GM19452 (cell line): Measurements from ENCODE around the gene HSD11B2.

Source experiments
- ATAC-seq: cut with Tn5 transposase; IDR thresholded peaks from one replicate; pipeline ENCODE4 v1.9.1; 2021; ENCODE audit not compliant: unreplicated experiment

The HSD11B2 gene

DNA sequence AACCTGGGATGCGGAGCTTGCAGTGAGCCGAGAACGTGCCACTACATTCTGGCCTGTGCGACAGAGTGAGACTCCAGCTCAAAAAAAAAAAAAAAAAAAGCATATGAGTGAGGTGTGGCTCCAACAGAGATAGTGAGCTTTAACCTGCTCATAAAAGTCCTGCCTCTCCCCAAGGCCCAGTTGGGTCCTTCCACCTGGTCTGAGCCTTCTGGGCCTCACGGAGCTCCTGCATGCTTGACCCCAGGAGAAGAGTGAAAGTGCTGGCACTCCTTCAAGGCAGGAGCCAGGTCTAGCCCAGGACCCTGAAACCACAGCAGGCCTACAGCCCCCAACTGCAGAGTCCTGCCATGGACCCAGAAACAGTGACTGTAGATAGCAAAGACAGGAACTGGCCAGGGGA lies 17.7 kb downstream of the HSD11B2 start:
- ATAC-seq = no peak

DNA sequence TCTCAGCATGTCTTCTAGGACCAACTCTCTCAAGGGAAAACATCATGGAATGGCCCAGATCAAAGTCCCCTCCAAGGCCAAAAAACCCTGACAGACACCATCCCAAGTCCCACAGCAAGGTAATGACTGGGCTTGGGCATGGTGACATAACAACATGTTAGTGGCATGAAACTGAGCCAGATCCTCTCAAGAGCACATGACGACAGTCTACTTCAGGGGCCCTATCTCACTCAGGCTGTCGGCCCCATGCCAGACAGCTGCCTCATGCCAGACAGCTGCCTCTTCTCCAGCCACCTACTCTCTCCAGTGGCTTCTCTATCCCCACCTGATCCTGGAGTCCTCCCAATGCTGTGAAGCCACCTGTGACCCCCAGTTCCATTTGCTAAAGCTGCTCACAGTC lies 18.4 kb downstream of the HSD11B2 start:
- no peak for ATAC-seq

DNA sequence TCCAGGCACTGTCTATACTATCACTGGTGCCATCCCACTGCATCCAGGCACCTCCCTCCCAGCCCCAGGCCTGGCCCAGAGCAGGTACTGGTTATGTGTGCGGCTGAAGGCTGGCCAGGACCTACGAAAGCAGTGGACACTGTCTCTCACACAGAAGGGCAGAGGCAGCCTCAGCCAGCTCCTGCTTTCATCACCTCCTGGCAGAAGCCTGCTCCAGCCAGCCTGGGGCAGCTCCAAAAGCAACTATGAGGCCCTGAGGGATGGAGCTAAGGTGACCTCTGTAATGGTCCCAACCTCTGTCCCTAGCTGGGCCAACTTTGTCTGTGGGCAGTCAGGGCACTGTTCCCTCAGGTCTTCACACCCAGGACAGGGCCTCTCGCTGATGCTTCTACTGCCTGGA lies 18.8 kb downstream of the HSD11B2 start:
- ATAC-seq = no peak

DNA sequence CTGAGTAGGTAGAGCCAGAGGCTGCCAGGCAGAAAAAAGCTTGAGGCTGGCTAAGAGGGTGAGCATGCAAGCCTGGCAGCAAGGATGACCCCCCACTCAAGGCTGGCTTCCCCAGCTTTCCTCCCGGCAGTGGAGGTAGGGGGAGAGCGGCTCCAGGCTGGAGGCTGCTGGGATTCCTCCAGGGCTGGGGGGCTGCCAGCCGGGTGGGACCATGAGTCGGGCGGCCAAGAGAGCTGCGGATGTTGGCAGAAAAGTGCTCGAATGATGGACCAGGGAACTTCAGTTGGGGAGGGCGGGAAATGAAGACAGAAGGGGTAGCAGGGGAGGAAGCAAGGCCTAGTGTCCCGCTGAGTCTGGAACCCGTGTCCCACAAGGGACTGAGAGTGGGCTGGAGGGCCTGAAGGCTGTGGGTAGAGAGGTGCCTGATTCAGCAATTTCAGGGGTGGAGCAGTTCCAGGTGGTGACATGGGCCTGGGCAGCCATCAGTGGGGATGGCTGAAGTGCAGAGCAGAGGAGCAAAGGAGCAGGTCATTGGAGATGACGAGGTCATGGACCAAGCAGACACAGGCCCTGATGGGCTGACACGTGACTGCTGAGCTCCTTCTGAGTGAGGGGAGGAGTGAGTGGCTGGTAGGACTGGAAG lies 20.3 kb downstream of the HSD11B2 start:
- no peak for ATAC-seq

DNA sequence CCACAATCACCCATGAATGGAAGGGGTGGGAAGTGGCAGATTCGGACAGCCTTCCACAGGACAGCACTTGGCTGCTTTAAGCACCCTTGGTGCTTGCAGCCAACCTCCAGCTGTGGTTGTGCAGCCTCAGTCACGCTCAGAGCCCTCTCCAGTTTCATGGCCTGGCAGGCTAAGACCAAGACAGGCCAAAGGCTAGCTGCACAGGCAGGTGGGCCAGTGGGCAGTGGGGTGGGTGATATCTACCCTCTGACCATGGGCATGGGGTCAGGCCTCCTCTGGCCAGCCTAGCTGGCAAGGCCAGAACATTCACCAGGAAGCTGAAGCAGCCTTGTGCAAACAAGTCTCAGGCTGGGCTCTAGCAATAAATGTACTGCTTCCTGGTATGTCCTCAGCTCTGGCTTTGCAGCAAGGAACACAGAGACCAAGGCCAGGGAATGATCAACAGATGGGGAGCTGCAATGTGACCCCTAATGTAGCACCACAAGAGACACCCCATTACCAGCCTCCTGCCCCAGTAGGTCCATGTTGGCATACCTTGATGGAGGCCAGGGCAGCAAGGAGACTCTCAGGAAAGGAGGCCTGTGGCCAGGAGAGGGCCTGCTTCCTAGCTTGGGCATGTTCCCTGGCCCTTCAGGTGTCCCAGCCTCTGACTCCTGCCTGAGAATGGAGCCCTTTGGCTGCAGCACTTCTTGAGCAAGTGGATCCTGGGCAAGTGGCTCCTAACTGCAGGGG lies 20.9 kb downstream of the HSD11B2 start:
- ATAC-seq = no peak

DNA sequence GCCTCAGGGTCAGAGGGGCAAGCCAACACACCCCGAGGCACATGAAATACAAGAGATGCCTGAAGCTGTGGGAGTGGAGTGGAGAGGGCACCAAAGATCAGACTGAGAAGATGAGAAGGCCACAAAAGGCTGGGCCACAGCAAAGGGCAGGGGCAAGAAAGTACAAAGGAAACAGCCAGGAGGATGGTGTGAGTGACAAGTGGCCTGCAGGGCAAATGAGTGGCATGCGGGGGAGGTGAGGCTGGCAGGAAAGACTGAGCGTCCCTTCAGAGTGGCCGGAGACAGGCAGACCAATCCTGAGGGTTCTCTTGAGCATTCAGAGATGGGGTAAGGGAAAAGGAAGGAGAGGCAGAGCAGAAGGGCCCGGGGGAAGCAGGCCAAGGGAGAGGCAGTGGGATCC lies 23.2 kb downstream of the HSD11B2 start:
- ATAC-seq = no peak

DNA sequence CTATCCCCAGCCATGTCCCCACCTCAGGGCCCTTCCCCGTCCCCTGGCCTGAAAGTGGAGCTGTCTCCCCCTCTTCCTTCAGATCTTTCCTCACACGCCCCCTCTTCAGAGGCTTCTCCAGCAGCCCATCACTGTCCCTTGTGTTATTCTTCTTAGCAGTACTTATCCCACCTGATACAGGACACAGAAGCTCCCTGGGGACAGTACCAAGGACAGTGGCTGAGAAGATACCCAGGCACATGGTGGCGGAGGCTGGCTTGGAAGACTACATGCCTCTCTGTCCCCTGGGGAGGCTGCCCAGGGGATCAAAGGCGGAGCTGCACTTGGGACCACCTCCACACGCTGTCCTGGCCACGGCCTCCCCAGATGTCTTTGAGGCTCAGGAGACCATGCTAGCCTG lies 23.9 kb downstream of the HSD11B2 start:
- ATAC-seq = no peak

DNA sequence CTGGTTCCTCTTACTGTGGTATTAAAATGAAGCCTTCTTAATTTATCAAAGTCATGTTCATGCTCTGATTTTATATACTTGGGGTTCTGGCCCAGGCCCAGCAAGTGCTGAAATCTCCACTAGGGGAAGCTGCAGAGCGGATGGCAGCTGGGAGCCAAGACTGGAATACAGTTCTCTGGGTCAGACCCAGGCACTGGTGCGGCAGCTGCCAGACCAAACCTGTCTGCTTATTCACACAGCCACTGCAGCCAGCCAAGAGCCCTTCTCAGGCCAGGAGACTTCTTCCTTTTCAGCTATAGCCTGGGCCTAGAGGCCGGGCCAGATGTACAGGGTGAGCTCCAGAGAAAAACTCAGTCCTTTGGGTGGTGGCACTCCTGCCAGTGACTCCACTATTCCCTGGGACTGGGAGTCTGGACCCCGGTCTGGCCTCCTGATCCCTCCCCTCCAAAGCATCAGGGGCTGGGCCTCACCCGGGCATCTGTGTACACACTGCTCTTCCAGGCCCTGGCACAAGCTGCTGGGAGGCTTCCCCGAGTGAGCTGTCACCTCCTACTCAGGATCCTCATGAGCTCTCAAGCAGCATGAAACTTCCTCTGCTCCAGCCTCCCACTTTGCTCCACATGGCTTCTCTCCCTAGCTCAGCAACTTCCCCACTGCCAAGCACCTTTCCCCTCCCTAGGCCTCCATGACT lies 25.6 kb downstream of the HSD11B2 start:
- ATAC-seq = no peak

DNA sequence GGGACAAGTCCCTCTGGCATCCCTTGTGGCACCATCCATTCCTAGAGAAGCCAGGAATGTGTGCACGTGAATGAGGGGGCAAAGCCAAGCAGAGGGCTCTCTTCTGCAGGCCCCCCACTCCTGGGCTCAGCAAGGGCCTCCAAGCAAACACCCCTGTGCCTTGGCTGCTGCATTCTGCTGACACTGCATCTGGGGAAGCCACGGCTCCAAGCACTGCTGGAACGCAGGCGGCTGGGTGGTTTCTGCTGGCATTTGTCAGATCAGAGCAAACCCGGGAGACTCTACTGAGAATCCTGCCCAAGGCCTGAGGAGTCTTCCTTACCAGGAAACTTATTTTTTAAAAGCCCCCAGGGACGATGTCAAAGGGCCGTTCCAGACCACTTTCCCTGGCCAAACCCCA lies 26.7 kb downstream of the HSD11B2 start:
- ATAC-seq = no peak

DNA sequence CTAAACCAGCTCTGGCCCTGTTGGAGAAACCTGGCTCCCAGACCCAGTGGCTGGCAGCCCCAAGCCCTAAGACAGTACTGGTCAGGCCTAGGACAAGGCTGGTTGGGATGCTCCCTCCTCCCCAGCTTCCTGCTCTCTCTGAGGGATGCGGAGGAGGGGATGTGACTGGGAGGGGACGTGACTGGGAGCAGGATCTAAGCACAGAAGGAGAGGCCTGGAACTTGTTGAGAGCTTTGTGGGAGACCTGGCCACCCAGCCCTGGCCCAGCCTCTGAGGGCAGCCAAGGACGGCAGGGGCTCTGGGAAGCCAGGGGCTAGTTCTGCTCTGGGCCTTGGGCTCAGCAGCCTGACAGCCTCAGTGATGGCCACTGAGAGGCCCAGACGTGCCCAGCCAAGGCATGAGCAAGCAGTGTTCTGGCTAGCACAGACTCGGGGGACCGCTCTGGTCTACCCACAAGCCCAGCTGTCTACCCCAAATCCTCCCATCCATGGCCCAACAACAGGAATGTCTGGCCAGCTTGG lies 27.3 kb downstream of the HSD11B2 start:
- no peak for ATAC-seq

DNA sequence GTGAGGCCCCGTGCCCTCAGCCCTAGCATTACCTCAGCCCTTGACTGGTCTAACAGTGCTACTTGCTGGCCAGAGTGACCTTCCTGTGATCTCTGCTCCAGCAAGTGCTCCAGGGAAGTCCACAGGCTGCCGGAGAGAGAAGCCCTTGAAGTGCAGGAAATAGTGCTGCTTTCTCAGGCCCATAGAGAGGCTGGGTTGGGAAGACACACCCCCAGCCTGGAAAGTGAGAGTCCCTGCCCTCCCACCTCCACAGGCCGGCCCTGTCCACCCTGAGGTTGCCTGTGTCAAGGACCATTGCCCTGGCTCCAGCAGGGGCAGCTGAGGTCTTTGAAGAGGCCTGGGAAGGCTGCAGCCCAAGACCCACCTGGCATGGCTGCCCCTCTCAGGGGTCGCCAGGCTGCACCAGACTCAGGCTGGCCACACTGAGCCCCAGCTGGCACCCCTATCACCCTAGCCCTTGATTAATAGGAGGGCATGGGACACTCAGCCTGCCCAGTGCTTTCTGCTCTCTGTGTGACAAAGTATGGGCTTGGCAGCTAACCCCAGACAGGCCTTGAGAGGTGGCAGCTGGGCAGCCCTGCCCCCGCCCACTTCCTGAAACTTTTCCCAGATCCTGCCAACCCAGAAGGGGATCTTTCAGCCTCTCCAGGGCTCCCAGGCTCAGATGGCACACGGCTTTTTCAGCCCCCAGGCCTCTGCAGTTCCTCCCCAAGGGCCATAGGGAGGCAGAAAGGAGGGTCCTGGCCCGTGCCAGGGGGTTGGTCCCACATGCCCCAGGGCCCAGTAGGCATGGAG lies 28.3 kb downstream of the HSD11B2 start:
- no peak for ATAC-seq

DNA sequence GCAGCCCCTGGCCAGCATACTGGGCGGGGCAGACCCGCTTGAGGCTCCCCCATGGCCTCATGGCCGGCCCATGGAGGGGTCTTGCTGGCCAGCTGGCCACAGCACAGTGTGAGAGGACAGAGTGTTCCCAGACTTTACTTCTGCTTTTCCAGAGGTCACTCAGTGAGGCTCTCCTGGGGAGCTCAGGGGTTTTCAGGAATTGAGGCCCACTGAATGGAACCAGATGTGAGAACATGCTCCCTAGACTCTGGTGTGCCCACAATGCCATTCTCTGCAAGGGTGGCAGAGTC lies 28.9 kb downstream of the HSD11B2 start:
- ATAC-seq = no peak

DNA sequence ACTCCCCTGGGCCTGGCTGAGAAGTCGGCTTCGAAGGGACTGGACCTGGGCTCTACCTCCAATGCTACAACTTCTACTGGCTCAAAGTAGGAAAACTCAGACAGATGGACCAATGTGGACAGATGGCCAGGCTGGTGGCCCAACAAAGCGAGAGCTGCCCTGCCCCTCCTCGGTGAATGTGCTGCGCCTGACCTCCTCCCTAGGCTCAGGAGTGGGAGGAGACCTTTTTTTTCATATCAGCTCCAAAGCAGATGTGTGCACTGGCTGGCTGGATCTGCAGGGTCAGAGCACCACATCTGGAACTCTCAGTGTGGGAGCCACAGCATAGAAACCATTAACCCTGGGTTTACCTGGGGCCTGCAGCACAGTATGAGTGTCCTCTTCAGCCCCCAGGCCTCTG lies 29.2 kb downstream of the HSD11B2 start:
- no peak for ATAC-seq

DNA sequence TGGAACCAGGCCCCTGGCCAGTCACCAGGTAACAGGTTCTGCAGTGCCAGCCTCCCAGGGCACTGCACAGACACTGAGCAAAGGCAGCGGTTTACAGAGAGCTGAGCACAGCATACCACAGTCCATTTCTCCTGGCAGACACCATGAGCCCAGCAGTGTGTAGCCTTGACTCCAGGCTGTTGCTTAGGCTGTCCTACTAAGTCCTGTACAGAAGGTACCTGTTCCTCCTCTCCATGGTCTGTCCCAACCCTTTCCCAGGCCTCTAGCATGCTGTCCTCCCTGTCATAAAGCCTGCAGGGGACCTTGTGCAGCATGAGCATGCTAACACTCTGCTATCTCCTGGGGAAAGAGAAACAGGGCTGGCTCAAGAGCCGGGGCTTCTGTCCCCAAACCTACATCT lies 30.0 kb downstream of the HSD11B2 start:
- no peak for ATAC-seq

DNA sequence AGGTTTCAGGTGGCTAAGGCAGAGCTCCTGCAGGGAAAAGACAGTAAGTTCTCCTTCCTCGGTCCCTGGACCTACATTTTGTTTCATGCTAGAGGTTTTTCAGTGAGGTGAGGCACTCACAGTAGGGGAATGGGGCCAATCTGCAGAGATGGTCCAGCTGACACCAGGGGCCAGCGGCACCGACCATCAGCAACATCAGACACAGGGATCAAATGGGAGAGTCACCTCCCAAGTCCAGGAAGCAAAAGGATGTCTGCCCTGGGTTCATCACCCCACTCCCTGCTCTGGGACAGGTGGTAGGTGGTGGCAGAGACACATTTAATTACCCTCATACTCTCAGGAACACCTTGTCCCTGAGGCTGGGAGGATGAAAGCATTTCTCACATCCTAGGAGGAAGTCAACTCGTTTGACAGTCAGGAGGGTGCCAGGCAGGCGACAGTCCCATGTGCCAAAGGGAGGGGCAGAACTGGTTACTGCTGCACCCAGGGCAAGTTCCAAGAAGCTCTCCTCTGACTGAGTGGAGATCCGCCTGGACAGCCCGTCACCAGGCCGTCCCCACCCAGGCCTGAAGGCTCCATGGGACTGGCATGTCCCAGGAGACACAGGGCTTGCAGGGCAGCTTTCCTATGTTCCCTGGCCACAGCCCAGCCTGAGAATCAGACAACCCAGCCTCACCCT lies 30.8 kb downstream of the HSD11B2 start:
- no peak for ATAC-seq

DNA sequence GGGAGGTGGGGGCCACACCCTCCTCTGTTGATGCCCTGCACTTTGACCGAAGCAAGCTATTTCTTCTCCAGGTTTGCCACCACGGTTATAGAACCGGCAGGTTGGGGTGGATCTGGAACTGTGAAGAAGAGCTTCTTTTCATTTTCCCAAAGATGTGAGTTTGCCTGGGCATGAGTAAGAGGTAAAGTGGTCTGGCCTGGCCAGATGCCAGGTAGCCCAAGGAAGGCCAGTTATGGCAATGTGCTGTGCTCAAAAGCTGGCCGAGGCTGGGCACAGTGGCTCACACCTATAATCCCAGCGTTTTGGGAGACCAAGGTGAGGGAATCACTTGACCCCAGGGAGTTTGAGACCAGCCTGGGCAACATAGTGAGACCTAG lies 31.3 kb downstream of the HSD11B2 start:
- ATAC-seq = no peak

DNA sequence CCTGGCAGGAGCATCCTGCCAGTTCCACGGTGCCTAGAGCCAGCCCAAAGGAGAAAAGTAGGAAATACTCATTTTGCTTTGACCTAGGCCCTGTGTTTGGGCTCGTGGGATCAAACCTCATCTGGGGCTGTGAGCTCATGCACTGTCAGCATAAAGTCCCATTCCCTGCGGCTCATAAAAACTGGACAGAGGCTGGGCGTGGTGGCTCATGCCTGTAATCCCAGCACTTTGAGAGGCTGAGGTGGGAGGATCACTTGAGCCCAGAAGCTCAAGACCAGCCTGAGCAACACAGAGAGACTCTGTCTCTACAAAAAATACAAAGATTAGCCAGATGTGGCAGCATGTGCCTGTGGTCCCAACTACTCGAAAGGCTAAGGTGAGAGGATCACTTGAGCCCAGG lies 32.1 kb downstream of the HSD11B2 start:
- ATAC-seq = no peak

DNA sequence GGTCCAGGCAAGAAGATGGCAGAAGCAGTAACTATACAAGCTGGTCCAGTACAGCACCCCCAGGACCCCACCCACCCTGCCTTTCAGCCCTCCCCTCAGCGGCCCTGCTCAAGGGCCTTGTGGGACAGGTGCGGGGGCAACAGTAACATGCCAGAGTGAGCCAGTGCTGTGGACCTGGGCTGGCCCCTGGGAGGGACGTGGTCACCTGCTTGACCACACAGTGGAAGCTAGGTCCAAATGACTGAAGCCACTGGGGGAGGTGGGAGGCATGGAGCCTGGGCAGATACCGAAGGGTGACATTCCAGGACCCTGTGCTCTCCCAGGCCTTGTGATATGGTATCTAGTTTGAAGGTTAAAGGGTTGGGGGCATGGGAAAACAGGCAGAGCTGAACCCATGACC lies 32.8 kb downstream of the HSD11B2 start:
- no peak for ATAC-seq

DNA sequence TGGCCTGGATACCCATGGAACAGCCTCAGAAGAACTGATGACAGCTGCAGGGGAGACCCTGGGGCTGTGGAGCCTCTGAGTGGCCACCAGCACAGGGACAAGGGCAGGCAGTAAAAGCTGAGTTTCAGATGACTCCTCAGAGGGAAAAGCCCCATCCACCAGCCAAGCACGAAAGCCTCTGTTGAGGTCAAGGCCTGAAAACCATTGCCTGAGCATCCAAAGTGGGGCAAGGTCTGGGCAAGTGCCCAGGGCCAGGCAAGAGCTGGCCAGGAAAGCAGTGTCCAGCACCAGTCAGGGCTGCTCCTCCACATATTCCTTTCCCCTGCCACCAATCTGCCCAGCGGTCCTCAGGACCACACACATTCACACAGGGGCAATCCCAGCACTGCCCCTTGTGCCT lies 33.6 kb downstream of the HSD11B2 start:
- no peak for ATAC-seq

DNA sequence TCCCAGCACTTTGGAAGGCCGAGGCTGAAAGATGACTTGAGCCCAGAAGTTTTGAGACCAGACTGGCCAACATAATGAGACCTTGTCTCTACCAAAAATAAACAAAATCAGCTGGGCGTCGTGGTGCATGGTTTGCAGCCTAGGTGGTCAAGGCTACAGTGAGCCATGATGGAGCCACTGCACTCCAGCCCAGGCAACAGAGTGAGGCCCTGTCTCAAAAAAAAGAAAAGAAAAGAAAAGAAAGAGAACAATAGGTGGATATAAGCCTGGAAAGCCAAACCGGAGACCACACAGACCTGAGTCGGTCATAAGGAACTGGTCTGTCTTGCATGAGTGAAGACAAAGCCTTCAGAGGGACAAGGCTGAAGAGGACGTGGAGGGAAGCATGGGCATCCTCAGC lies 35.7 kb downstream of the HSD11B2 start:
- no peak for ATAC-seq

DNA sequence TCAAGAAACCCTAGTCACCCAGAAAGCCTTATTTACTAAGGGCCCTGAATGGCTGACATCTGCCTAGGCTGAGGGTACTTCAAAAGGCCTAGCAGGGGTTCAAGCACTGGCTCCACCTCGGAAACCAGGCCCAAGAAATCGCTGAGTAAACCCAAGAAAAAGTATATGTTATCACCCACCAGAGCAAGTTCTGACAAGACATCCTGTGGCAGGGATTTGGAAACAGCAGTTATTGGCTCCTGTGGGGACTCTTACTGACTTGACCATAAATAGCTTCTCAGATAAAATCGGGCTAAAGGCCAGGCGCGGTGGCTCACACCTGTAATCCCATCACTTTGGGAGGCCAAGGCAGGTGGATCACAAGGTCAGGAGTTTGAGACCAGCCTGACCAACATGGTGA lies 37.8 kb downstream of the HSD11B2 start:
- ATAC-seq = no peak
